GM12878 (cell line): ENCODE data around the gene IER3IP1. TPM values are rescaled to one million over a fixed set of nuclear protein-coding genes. Genes with fewer than 3 reads are reported as not detected.

Experiments used
- CHD2 ChIP-seq: IDR thresholded peaks from 2 replicates; pipeline ENCODE4 v1.6.1; 2011; ENCODE audit warnings: low read depth, low read length, improper control_type of control experiment, borderline replicate concordance
- ETV6 ChIP-seq, 2 experiments: fragments of 450-650 bp in 1 of 2; IDR thresholded peaks in 1 of 2; conservative IDR thresholded peaks in 1 of 2; 2 replicates each; pipeline ENCODE4 v1.6.1; 2014; ENCODE audit warnings: antibody characterized with exemption in 1 of 2, borderline replicate concordance in 1 of 2, low read depth in 1 of 2, mild to moderate bottlenecking in 1 of 2, moderate library complexity in 1 of 2
- GATAD2B ChIP-seq: fragments of 450-650 bp; conservative IDR thresholded peaks from 2 replicates; pipeline ENCODE4 v1.6.1; 2017; ENCODE audit warnings: low read depth, mild to moderate bottlenecking, moderate library complexity
- MEF2B ChIP-seq: fragments of 450-650 bp; IDR thresholded peaks from 2 replicates; pipeline ENCODE4 v1.6.1; 2018; ENCODE audit warnings: mild to moderate bottlenecking, moderate library complexity; ENCODE audit not compliant: partially characterized antibody, poor library complexity, severe bottlenecking
- NFYB ChIP-seq: IDR thresholded peaks from 2 replicates; pipeline ENCODE4 v1.6.1; 2011; ENCODE audit warnings: low read depth, mild to moderate bottlenecking, low read length, improper control_type of control experiment, moderate library complexity; ENCODE audit not compliant: insufficient read depth
- PAX5 ChIP-seq: IDR thresholded peaks from 2 replicates; pipeline ENCODE4 v1.6.1; 2011; ENCODE audit warnings: low read depth, low read length, borderline replicate concordance
- POLR2AphosphoS5 ChIP-seq: IDR thresholded peaks from 2 replicates; pipeline ENCODE4 v1.6.1; 2011; ENCODE audit warnings: mild to moderate bottlenecking, low read length, inconsistent platforms
- ZNF24 ChIP-seq: fragments of 450-650 bp; IDR thresholded peaks from 2 replicates; pipeline ENCODE4 v1.6.1; 2017; ENCODE audit warnings: antibody characterized with exemption, mild to moderate bottlenecking
- polyA plus RNA-seq, 11 experiments: library from polyadenylated mRNA; depleted of rRNA in 4 of 11; unstranded in 6 of 11; stranded (reverse) in 5 of 11; fragments of >200 nt; fragmentation: Nextera tagmentation in 4 of 11; fragmentation: Illumina TruSeq in 1 of 11; extraction: Ambion mirVana in 4 of 11; extraction: Trizol in 1 of 11; gene quantifications; 1 replicate in 1 of 11; 2 replicates in 10 of 11; pipeline versions ENCODE4 v1.2.1 to v1.2.3, GENCODE V29; 2011 to 2016; ENCODE audit warnings: inconsistent platforms in 2 of 11, missing spikeins in 2 of 11, low read depth in 1 of 11
- total RNA-seq, 4 experiments: library from RNA; depleted of rRNA in 3 of 4; stranded (reverse); fragments of >200 nt in 3 of 4; fragmentation: Illumina TruSeq in 1 of 4; extraction: Trizol in 1 of 4; gene quantifications; 2 replicates each; pipeline versions ENCODE4 v1.2.1 to v1.2.3, GENCODE V29; 2013 to 2021
- TF ChIP-seq, protein P1 (sequence below): fragments of 450-650 bp; conservative IDR thresholded peaks from 2 replicates; pipeline ENCODE4 v1.6.1; 2017; ENCODE audit warnings: mild to moderate bottlenecking, moderate library complexity
- TF ChIP-seq, protein P2 (sequence below): IDR thresholded peaks from 2 replicates; pipeline ENCODE4 v1.6.1; 2011; ENCODE audit warnings: mild to moderate bottlenecking, low read depth, low read length, moderate library complexity; ENCODE audit not compliant: insufficient replicate concordance
- TF ChIP-seq, protein P3 (sequence below): IDR thresholded peaks from 2 replicates; pipeline ENCODE4 v1.6.1; 2012; ENCODE audit warnings: improper control_type of control experiment, low read depth, low read length; ENCODE audit not compliant: insufficient replicate concordance
- TF ChIP-seq, protein P4 (sequence below): fragments of 450-650 bp; IDR thresholded peaks from 2 replicates; pipeline ENCODE4 v1.6.1; 2017; ENCODE audit warnings: mild to moderate bottlenecking, low read depth, inconsistent platforms; ENCODE audit not compliant: poor library complexity, severe bottlenecking
- TF ChIP-seq, protein P5 (sequence below), 3 experiments: IDR thresholded peaks in 2 of 3; conservative IDR thresholded peaks in 1 of 3; 2 replicates each; pipeline ENCODE4 v1.5.1; 2011; ENCODE audit warnings: low read depth in 3 of 3, low read length in 3 of 3, mild to moderate bottlenecking in 3 of 3, control low read depth in 2 of 3, moderate library complexity in 2 of 3, inconsistent platforms in 1 of 3, mixed read lengths in 1 of 3; ENCODE audit not compliant: control insufficient read depth in 2 of 3, insufficient read depth in 1 of 3; ENCODE audit errors: extremely low read depth in 1 of 3

IER3IP1 gene
- total and polyA plus RNA-seq, 10 of the 15 experiments (the other 5 are each of a cell fraction or from before 2014, with no cell fraction given), result 7.9 to 40.9 (median 28.1) TPM

DNA sequence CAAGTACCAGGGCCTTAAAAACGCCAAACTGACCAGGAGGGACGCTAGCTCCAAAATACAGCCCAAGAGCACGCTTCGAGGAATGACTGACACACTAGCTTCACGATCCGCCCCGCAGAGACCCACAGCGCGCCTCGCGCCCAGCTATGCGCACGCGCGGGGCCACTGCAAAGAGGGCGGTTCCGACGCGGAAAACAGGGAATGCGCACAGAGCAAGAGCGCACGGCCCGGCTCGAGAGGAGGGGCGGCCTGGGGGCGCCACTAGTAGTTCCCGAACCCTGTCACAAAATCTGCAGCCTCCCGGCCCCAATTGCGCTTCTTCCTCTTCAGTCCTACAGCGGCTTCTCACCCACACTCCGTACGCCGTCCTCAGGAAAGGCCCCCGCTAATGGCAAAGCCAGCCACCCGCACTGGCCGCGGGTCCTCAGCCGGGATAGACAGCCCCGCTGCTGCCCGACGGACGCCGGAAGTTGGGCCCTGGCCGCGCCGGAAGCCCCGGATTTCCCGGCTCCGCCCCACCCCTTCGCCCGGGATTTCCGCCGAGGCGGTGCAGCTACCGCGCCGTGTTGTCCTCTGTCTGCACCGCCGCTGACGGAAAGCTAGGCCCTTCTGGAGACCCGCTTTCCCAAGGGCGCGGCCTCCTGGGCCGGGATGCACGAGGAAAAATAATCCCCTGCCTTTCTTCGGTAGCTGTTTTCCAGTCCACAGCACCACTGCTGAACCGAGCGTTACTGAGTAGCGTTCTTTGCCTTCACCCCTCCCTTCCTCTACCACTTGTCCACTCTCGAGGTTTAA is 25.9 kb downstream of the IER3IP1 start, which contains the start of gene HDHD2 (continued):
- TF ChIP-seq, protein P1, sequence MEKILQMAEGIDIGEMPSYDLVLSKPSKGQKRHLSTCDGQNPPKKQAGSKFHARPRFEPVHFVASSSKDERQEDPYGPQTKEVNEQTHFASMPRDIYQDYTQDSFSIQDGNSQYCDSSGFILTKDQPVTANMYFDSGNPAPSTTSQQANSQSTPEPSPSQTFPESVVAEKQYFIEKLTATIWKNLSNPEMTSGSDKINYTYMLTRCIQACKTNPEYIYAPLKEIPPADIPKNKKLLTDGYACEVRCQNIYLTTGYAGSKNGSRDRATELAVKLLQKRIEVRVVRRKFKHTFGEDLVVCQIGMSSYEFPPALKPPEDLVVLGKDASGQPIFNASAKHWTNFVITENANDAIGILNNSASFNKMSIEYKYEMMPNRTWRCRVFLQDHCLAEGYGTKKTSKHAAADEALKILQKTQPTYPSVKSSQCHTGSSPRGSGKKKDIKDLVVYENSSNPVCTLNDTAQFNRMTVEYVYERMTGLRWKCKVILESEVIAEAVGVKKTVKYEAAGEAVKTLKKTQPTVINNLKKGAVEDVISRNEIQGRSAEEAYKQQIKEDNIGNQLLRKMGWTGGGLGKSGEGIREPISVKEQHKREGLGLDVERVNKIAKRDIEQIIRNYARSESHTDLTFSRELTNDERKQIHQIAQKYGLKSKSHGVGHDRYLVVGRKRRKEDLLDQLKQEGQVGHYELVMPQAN, result peak; percentile 65
- peak; percentile 81; the same call in 1 of the 2 replicates for TF ChIP-seq GATAD2B
- TF ChIP-seq NFYB, result no peak
- TF ChIP-seq MEF2B, result peak; percentile 11
- TF ChIP-seq CHD2, result no peak; the same call in 1 of the 2 replicates
- TF ChIP-seq, protein P2, sequence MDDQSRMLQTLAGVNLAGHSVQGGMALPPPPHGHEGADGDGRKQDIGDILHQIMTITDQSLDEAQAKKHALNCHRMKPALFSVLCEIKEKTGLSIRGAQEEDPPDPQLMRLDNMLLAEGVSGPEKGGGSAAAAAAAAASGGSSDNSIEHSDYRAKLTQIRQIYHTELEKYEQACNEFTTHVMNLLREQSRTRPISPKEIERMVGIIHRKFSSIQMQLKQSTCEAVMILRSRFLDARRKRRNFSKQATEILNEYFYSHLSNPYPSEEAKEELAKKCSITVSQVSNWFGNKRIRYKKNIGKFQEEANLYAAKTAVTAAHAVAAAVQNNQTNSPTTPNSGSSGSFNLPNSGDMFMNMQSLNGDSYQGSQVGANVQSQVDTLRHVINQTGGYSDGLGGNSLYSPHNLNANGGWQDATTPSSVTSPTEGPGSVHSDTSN, result peak; percentile 79
- TF ChIP-seq, protein P3, sequence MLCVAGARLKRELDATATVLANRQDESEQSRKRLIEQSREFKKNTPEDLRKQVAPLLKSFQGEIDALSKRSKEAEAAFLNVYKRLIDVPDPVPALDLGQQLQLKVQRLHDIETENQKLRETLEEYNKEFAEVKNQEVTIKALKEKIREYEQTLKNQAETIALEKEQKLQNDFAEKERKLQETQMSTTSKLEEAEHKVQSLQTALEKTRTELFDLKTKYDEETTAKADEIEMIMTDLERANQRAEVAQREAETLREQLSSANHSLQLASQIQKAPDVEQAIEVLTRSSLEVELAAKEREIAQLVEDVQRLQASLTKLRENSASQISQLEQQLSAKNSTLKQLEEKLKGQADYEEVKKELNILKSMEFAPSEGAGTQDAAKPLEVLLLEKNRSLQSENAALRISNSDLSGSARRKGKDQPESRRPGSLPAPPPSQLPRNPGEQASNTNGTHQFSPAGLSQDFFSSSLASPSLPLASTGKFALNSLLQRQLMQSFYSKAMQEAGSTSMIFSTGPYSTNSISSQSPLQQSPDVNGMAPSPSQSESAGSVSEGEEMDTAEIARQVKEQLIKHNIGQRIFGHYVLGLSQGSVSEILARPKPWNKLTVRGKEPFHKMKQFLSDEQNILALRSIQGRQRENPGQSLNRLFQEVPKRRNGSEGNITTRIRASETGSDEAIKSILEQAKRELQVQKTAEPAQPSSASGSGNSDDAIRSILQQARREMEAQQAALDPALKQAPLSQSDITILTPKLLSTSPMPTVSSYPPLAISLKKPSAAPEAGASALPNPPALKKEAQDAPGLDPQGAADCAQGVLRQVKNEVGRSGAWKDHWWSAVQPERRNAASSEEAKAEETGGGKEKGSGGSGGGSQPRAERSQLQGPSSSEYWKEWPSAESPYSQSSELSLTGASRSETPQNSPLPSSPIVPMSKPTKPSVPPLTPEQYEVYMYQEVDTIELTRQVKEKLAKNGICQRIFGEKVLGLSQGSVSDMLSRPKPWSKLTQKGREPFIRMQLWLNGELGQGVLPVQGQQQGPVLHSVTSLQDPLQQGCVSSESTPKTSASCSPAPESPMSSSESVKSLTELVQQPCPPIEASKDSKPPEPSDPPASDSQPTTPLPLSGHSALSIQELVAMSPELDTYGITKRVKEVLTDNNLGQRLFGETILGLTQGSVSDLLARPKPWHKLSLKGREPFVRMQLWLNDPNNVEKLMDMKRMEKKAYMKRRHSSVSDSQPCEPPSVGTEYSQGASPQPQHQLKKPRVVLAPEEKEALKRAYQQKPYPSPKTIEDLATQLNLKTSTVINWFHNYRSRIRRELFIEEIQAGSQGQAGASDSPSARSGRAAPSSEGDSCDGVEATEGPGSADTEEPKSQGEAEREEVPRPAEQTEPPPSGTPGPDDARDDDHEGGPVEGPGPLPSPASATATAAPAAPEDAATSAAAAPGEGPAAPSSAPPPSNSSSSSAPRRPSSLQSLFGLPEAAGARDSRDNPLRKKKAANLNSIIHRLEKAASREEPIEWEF, result no peak
- TF ChIP-seq ZNF24, result no peak
- TF ChIP-seq PAX5, result peak; percentile 19; the same call in 1 of the 2 replicates
- peak; percentile 92 for TF ChIP-seq POLR2AphosphoS5
- TF ChIP-seq, protein P4, sequence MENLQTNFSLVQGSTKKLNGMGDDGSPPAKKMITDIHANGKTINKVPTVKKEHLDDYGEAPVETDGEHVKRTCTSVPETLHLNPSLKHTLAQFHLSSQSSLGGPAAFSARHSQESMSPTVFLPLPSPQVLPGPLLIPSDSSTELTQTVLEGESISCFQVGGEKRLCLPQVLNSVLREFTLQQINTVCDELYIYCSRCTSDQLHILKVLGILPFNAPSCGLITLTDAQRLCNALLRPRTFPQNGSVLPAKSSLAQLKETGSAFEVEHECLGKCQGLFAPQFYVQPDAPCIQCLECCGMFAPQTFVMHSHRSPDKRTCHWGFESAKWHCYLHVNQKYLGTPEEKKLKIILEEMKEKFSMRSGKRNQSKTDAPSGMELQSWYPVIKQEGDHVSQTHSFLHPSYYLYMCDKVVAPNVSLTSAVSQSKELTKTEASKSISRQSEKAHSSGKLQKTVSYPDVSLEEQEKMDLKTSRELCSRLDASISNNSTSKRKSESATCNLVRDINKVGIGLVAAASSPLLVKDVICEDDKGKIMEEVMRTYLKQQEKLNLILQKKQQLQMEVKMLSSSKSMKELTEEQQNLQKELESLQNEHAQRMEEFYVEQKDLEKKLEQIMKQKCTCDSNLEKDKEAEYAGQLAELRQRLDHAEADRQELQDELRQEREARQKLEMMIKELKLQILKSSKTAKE, result no peak
- TF ChIP-seq ETV6 (conservative IDR thresholded peaks at IDR 0.05 in 1 of 2, IDR thresholded peaks at IDR 0.05 in 1 of 2; ENCODE audit: borderline replicate concordance in 1 of 2, low read depth in 1 of 2), result peak in 1 of 2 experiments; percentile 47; a peak in 1 of 4 replicates
- TF ChIP-seq, protein P5, sequence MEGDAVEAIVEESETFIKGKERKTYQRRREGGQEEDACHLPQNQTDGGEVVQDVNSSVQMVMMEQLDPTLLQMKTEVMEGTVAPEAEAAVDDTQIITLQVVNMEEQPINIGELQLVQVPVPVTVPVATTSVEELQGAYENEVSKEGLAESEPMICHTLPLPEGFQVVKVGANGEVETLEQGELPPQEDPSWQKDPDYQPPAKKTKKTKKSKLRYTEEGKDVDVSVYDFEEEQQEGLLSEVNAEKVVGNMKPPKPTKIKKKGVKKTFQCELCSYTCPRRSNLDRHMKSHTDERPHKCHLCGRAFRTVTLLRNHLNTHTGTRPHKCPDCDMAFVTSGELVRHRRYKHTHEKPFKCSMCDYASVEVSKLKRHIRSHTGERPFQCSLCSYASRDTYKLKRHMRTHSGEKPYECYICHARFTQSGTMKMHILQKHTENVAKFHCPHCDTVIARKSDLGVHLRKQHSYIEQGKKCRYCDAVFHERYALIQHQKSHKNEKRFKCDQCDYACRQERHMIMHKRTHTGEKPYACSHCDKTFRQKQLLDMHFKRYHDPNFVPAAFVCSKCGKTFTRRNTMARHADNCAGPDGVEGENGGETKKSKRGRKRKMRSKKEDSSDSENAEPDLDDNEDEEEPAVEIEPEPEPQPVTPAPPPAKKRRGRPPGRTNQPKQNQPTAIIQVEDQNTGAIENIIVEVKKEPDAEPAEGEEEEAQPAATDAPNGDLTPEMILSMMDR (IDR thresholded peaks at IDR 0.05 in 2 of 3, conservative IDR thresholded peaks at IDR 0.05 in 1 of 3; ENCODE audit: control insufficient read depth in 2 of 3, extremely low read depth in 1 of 3, insufficient read depth in 1 of 3, low read depth in 3 of 3, low read length in 3 of 3), result no peak
